ENCODE measurements around the gene TACR1. TPM values are rescaled to one million over a fixed set of nuclear protein-coding genes. Genes with fewer than 3 reads are reported as not detected.

Gene TACR1
- total and polyA plus RNA-seq, 2 of the 8 experiments (the other 6 are each of a cell fraction or from before 2014, with no cell fraction given), result 0.09 to 0.37 TPM

- Histone ChIP-seq H3K27me3 (replicated peaks in 1 of 4; ENCODE audit: control insufficient read depth in 3 of 4, extremely low read depth in 1 of 4, insufficient read depth in 3 of 4, low read length in 3 of 4) (no peaks in the 10 kb centered on the region), H3K4me2 (ENCODE audit: insufficient read depth in 1 of 2, low read depth in 2 of 2, low read length in 2 of 2) (no peak overlapping the region), H2AFZ (ENCODE audit: low read length) (no peak overlapping the region), H4K91ac (replicated peaks; ENCODE audit: insufficient read length, low read length) (no peak overlapping the region), H3K27ac (ENCODE audit: low read depth, low read length) (no peak overlapping the region), H3K79me1 (ENCODE audit: low read depth, low read length) (no peaks in the 10 kb centered on the region), H3K4me3 (ENCODE audit: extremely low read depth in 1 of 4, insufficient read depth in 2 of 4, low read depth in 3 of 4, low read length in 4 of 4) (no peak overlapping the region), H3K14ac (ENCODE audit: insufficient read length) (no peak overlapping the region), H2BK12ac (ENCODE audit: low read depth, low read length) (no peak overlapping the region), H3K36me3 (ENCODE audit: control insufficient read depth in 2 of 4, insufficient read depth in 4 of 4, low read length in 3 of 4) (no peaks in the 10 kb centered on the region), H4K20me1 (replicated peaks in 1 of 2; ENCODE audit: control insufficient read depth in 1 of 2, insufficient read depth in 2 of 2, low read length in 2 of 2) (no peaks in the 10 kb centered on the region), H4K8ac (ENCODE audit: extremely low read depth, insufficient read depth, low read length) (no peak overlapping the region), H3K23ac (ENCODE audit: insufficient read length) (no peak overlapping the region), H3K23me2 (ENCODE audit: low read depth, low read length) (no peaks in the 10 kb centered on the region), H3K56ac (replicated peaks; ENCODE audit: insufficient read length, low read depth, low read length) (no peak overlapping the region), H2BK120ac (replicated peaks; ENCODE audit: low read depth, low read length) (no peak overlapping the region), H3K79me2 (ENCODE audit: control insufficient read depth in 1 of 2, insufficient read depth in 2 of 2, low read length in 2 of 2) (no peaks in the 10 kb centered on the region), H3K9me3 (ENCODE audit: insufficient read depth in 2 of 2, low read depth in 1 of 2, low read length in 1 of 2) (no peaks in the 10 kb centered on the region), H2BK20ac (ENCODE audit: low read length) (no peak overlapping the region), H3K18ac (ENCODE audit: extremely low read depth, low read length) (no peak overlapping the region), H4K5ac (ENCODE audit: insufficient read length, low read depth, low read length) (no peak overlapping the region), H3K4ac (replicated peaks; ENCODE audit: insufficient read length, low read depth, low read length) (no peak overlapping the region), H2BK5ac (ENCODE audit: low read depth, low read length) (no peak overlapping the region), H3K9ac (replicated peaks in 1 of 4; ENCODE audit: extremely low read depth in 1 of 4, low read depth in 3 of 4, low read length in 3 of 4) (no peak overlapping the region), H2BK15ac (ENCODE audit: low read length) (no peak overlapping the region), H2AK5ac (ENCODE audit: low read depth, low read length) (no peak overlapping the region), H3K4me1 (replicated peaks in 1 of 4; ENCODE audit: control insufficient read depth in 3 of 4, insufficient read depth in 4 of 4, low read length in 3 of 4) (no peaks in the 10 kb centered on the region)
- WGBS, 2 experiments (ENCODE audit: extremely low coverage in 1 of 2, insufficient coverage in 1 of 2, insufficient read length in 1 of 2, insufficient replicate concordance in 2 of 2, low coverage in 1 of 2, low lambda C conversion rate in 2 of 2, missing lambda C conversion rate in 1 of 2), result 86% methylated on average over 2 of the region's 2 CpGs; no CpG with 5 or more reads in 1 of the 2 experiments
- POLR2A ChIA-PET (ENCODE audit: partially characterized antibody), result interaction anchor here (1.0 kb wide), 1 partner anchor 23 kb away, joined by 3 read pairs; no protein-coding TSS in a partner anchor
- no peak for DNase-seq (ENCODE audit: low read depth in 1 of 2, low spot score in 2 of 2)
- CTCF ChIA-PET (ENCODE audit: partially characterized antibody), result interaction anchor here (0.6 to 2.3 kb wide), 7 partner anchors 8 to 613 kb away, joined by 3 to 6 read pairs (median 3); no protein-coding TSS in a partner anchor
- FAIRE-seq, result no peak
- no peak for TF ChIP-seq BRCA1 (IDR thresholded peaks at IDR 0.05; ENCODE audit: low read depth, low read length)
- no peak for TF ChIP-seq EGR1 (IDR thresholded peaks at IDR 0.05; ENCODE audit: borderline replicate concordance, low read depth, low read length)
- TF ChIP-seq SP4 (IDR thresholded peaks at IDR 0.05; ENCODE audit: low read length), result no peak
- TF ChIP-seq PHF8 (conservative IDR thresholded peaks at IDR 0.05; ENCODE audit: low read depth, low read length), result no peak
Observed at GRCh38 chr2:75003276-75003675, 196.0 kb downstream of the TACR1 start.

All from H1 (cell line).